HG03520 (cell line): Measurements from ENCODE around the gene SDC4.

Source experiments
- ATAC-seq: cut with Tn5 transposase; IDR thresholded peaks from one replicate; pipeline ENCODE4 v1.9.1; 2021; ENCODE audit warnings: mild to moderate bottlenecking, moderate library complexity; ENCODE audit not compliant: unreplicated experiment

Gene SDC4

GRCh38 chr20:45344168-45344860, 3.9 kb downstream of the SDC4 start:
- no peak for ATAC-seq

- ATAC-seq, result no peak
Observed at GRCh38 chr20:45343532-45344167, 4.6 kb downstream of the SDC4 start.

- ATAC-seq, result no peak
Observed at GRCh38 chr20:45342855-45343531, 5.2 kb downstream of the SDC4 start.

GRCh38 chr20:45341939-45342854, 6.0 kb downstream of the SDC4 start:
- no peak for ATAC-seq

- no peak for ATAC-seq
Observed at GRCh38 chr20:45341579-45341938, 6.7 kb downstream of the SDC4 start.

GRCh38 chr20:45340951-45341350, 7.3 kb downstream of the SDC4 start:
- no peak for ATAC-seq

- no peak for ATAC-seq
Observed at GRCh38 chr20:45340236-45340847, 7.9 kb downstream of the SDC4 start.

- ATAC-seq, result no peak
Observed at GRCh38 chr20:45339799-45340198, 8.4 kb downstream of the SDC4 start.

- ATAC-seq, result no peak
Observed at GRCh38 chr20:45339084-45339483, 9.1 kb downstream of the SDC4 start.

GRCh38 chr20:45338121-45339030, 9.8 kb downstream of the SDC4 start:
- ATAC-seq, result no peak

- no peak for ATAC-seq
Observed at GRCh38 chr20:45337367-45338120, 10.7 kb downstream of the SDC4 start.

GRCh38 chr20:45336530-45337366, 11.5 kb downstream of the SDC4 start:
- no peak for ATAC-seq

GRCh38 chr20:45330476-45330875, 17.7 kb downstream of the SDC4 start:
- ATAC-seq, result no peak

GRCh38 chr20:45329497-45330319, 18.5 kb downstream of the SDC4 start:
- no peak for ATAC-seq

- ATAC-seq, result no peak
Observed at GRCh38 chr20:45328451-45328850, 19.8 kb downstream of the SDC4 start.

- ATAC-seq, result no peak
Observed at GRCh38 chr20:45325371-45325770, 22.9 kb downstream of the SDC4 start.

- ATAC-seq, result no peak
Observed at GRCh38 chr20:45323731-45324130, 24.5 kb downstream of the SDC4 start.
